H9 (cell line): ENCODE measurements around the gene PAXX. TPM values are rescaled to one million over a fixed set of nuclear protein-coding genes. Genes with fewer than 3 reads are reported as not detected.

ENCODE experiments used
- DNase-seq: peaks from one replicate; pipeline ENCODE4 v3.0.0-alpha.2; 2017
- H2AFZ ChIP-seq: one replicate; pipeline ENCODE4 v1.6.1; 2013; ENCODE audit warnings: mild to moderate bottlenecking, low read length, control low read depth, moderate library complexity
- H2AK5ac ChIP-seq: 2 replicates; pipeline ENCODE4 v1.6.1; 2013; ENCODE audit warnings: low read length, control low read depth, mixed read lengths; ENCODE audit not compliant: insufficient read length
- H2BK120ac ChIP-seq: one replicate; pipeline ENCODE4 v1.6.1; 2013; ENCODE audit warnings: low read depth, mild to moderate bottlenecking, low read length, control low read depth, inconsistent platforms; ENCODE audit not compliant: poor library complexity, severe bottlenecking
- H2BK12ac ChIP-seq: 2 replicates; pipeline ENCODE4 v1.6.1; 2013; ENCODE audit warnings: low read length, control low read depth, mixed read lengths, low read depth; ENCODE audit not compliant: insufficient read length
- H2BK15ac ChIP-seq: 2 replicates; pipeline ENCODE4 v1.6.1; 2013; ENCODE audit warnings: low read depth, low read length, control low read depth
- H2BK20ac ChIP-seq: one replicate; pipeline ENCODE4 v1.6.1; 2013; ENCODE audit warnings: low read depth, mild to moderate bottlenecking, low read length, control low read depth, inconsistent platforms; ENCODE audit not compliant: poor library complexity, severe bottlenecking
- H2BK5ac ChIP-seq: 2 replicates; pipeline ENCODE4 v1.6.1; 2013; ENCODE audit warnings: low read length, control low read depth, mixed read lengths; ENCODE audit not compliant: insufficient read length
- H3K14ac ChIP-seq: 2 replicates; pipeline ENCODE4 v1.6.1; 2013; ENCODE audit warnings: low read length, control low read depth; ENCODE audit not compliant: insufficient read depth
- H3K18ac ChIP-seq: 2 replicates; pipeline ENCODE4 v1.6.1; 2013; ENCODE audit warnings: low read depth, mild to moderate bottlenecking, mixed read lengths, low read length, control low read depth; ENCODE audit not compliant: insufficient read length
- H3K23ac ChIP-seq: 2 replicates; pipeline ENCODE4 v1.6.1; 2013; ENCODE audit warnings: low read length, control low read depth, mixed read lengths, low read depth; ENCODE audit not compliant: insufficient read length
- H3K23me2 ChIP-seq: 2 replicates; pipeline ENCODE4 v1.6.1; 2013; ENCODE audit warnings: low read depth, mild to moderate bottlenecking, mixed read lengths, low read length, control low read depth; ENCODE audit not compliant: insufficient read length, poor library complexity, severe bottlenecking
- H3K27ac ChIP-seq: 2 replicates; pipeline ENCODE4 v1.5.1; 2013; ENCODE audit warnings: low read length, control low read depth, mixed read lengths, low read depth; ENCODE audit not compliant: insufficient read length
- H3K27me3 ChIP-seq: 2 replicates; pipeline ENCODE4 v1.6.1; 2013; ENCODE audit warnings: low read length, control low read depth, inconsistent platforms; ENCODE audit not compliant: insufficient read depth
- H3K4ac ChIP-seq: 2 replicates; pipeline ENCODE4 v1.6.1; 2013; ENCODE audit warnings: low read depth, mild to moderate bottlenecking, control low read depth, inconsistent platforms, low read length, moderate library complexity
- H3K4me1 ChIP-seq: 2 replicates; pipeline ENCODE4 v1.6.1; 2013; ENCODE audit warnings: low read length, control low read depth, inconsistent platforms; ENCODE audit not compliant: insufficient read depth
- H3K4me2 ChIP-seq: 2 replicates; pipeline ENCODE4 v1.6.1; 2013; ENCODE audit warnings: low read length, control low read depth, mixed read lengths; ENCODE audit not compliant: insufficient read length, insufficient read depth
- H3K56ac ChIP-seq: 2 replicates; pipeline ENCODE4 v1.6.1; 2013; ENCODE audit warnings: low read depth, mild to moderate bottlenecking, mixed read lengths, low read length, control low read depth; ENCODE audit not compliant: insufficient read length
- H3K79me1 ChIP-seq: 2 replicates; pipeline ENCODE4 v1.6.1; 2013; ENCODE audit warnings: low read depth, mild to moderate bottlenecking, moderate library complexity, low read length, control low read depth, inconsistent platforms; ENCODE audit not compliant: insufficient read depth, poor library complexity, severe bottlenecking
- H3K79me2 ChIP-seq: 2 replicates; pipeline ENCODE4 v1.6.1; 2013; ENCODE audit warnings: low read length, control low read depth, inconsistent platforms; ENCODE audit not compliant: insufficient read depth
- H3K9ac ChIP-seq: 2 replicates; pipeline ENCODE4 v1.6.1; 2013; ENCODE audit warnings: low read length, control low read depth, mixed read lengths; ENCODE audit not compliant: insufficient read length; ENCODE audit errors: extremely low read depth
- H3K9me3 ChIP-seq: one replicate; pipeline ENCODE4 v1.6.1; 2013; ENCODE audit warnings: low read depth, low read length, inconsistent platforms; ENCODE audit not compliant: control insufficient read depth
- H3T11ph ChIP-seq: one replicate; pipeline ENCODE4 v1.6.1; 2013; ENCODE audit warnings: mild to moderate bottlenecking, low read length, control low read depth, inconsistent platforms
- H4K20me1 ChIP-seq: one replicate; pipeline ENCODE4 v1.6.1; 2013; ENCODE audit not compliant: control insufficient read depth, insufficient read length, insufficient read depth
- H4K5ac ChIP-seq: 2 replicates; pipeline ENCODE4 v1.6.1; 2013; ENCODE audit warnings: low read depth, mild to moderate bottlenecking, mixed read lengths, low read length, control low read depth; ENCODE audit not compliant: insufficient read length
- H4K8ac ChIP-seq: replicated peaks from 2 replicates; pipeline ENCODE4 v1.6.1; 2013; ENCODE audit warnings: low read length, control low read depth, mixed read lengths, low read depth; ENCODE audit not compliant: insufficient read length
- H4K91ac ChIP-seq: 2 replicates; pipeline ENCODE4 v1.6.1; 2013; ENCODE audit warnings: low read depth, mild to moderate bottlenecking, moderate library complexity, mixed read lengths, low read length, control low read depth; ENCODE audit not compliant: insufficient read length
- H3K27ac Mint-ChIP-seq, 3 experiments: 2 replicates in 2 of 3; 3 replicates in 1 of 3; pipeline ENCODE4 v1.8.0; 2020 to 2021; ENCODE audit warnings: mixed read lengths in 3 of 3, mild to moderate bottlenecking in 1 of 3, moderate library complexity in 1 of 3
- H3K27me3 Mint-ChIP-seq: 2 replicates; pipeline ENCODE4 v1.8.0; 2021; ENCODE audit warnings: low read depth, mild to moderate bottlenecking, moderate library complexity, mixed read lengths
- H3K36me3 Mint-ChIP-seq, 3 experiments: 2 replicates in 2 of 3; 3 replicates in 1 of 3; pipeline ENCODE4 v1.8.0; 2020 to 2021; ENCODE audit warnings: low read depth in 3 of 3, mixed read lengths in 3 of 3; ENCODE audit not compliant: insufficient read depth in 1 of 3
- H3K4me1 Mint-ChIP-seq, 2 experiments: 2 replicates each; pipeline ENCODE4 v1.8.0; 2020; ENCODE audit warnings: mixed read lengths in 2 of 2
- H3K4me3 Mint-ChIP-seq, 2 experiments: 2 replicates in 1 of 2; 3 replicates in 1 of 2; pipeline ENCODE4 v1.8.0; 2020 to 2021; ENCODE audit warnings: mild to moderate bottlenecking in 2 of 2, mixed read lengths in 2 of 2, moderate library complexity in 1 of 2
- H3K9me3 Mint-ChIP-seq, 2 experiments: 2 replicates in 1 of 2; 3 replicates in 1 of 2; pipeline ENCODE4 v1.8.0; 2020; ENCODE audit warnings: mild to moderate bottlenecking in 2 of 2, mixed read lengths in 2 of 2, moderate library complexity in 1 of 2
- CTCF ChIP-seq: fragments of 200-600 bp; sonication (generic); conservative IDR thresholded peaks from 3 replicates; pipeline ENCODE4 v1.8.0; 2021; ENCODE audit warnings: antibody characterized with exemption, mild to moderate bottlenecking
- WGBS: extraction: QIAGEN DNeasy Blood & Tissue Kit; methylation state at CpG from one replicate; pipeline ENCODE4 v1.1.7; 2013; ENCODE audit warnings: missing lambda C conversion rate, low lambda C conversion rate, mixed read lengths; ENCODE audit not compliant: insufficient read length; ENCODE audit errors: extremely low coverage; 5-methylcytosine and 5-hydroxymethylcytosine counted together
- total RNA-seq: library from RNA; stranded (reverse); gene quantifications from 2 replicates; pipeline ENCODE4 v1.2.1, GENCODE V29; 2021

PAXX gene
- total RNA-seq, 1 experiment from 2014 or later: 51.2 TPM

GRCh38 chr9:137034709-137035506 is 42.7 kb downstream of the PAXX start:
- H3K4ac ChIP-seq: no peak overlapping the region
- H3K79me1 ChIP-seq: no peaks in the 10 kb centered on the region
- no peak overlapping the region for H3K27ac ChIP-seq
- no peak overlapping the region for H3K14ac ChIP-seq
- H2BK12ac ChIP-seq: no peak overlapping the region
- Mint-ChIP-seq H3K9me3 (no peaks in the 10 kb centered on the region), H3K4me1 (no peaks in the 10 kb centered on the region; a peak in 1 of 4 replicates), H3K27me3 (peaks cover 19% of the 10 kb centered on the region), H3K4me3 (no peak overlapping the region), H3K27ac (no peak overlapping the region), H3K36me3 (peaks cover 0 to 12% (median 5%) of the 10 kb centered on the region in 3 experiments; a peak in 5 of 7 replicates)
- no CpG with 5 or more reads among the region's 24 CpGs for WGBS
- H3K23me2 ChIP-seq: no peaks in the 10 kb centered on the region
- H2AFZ ChIP-seq: no peak overlapping the region
- no peak overlapping the region for H2BK15ac ChIP-seq
- H2AK5ac ChIP-seq: no peak overlapping the region
- no peak overlapping the region for H3K56ac ChIP-seq
- no peaks in the 10 kb centered on the region for H3K27me3 ChIP-seq
- H3K18ac ChIP-seq: no peak overlapping the region
- peak; percentile 93 for TF ChIP-seq CTCF
- no peaks in the 10 kb centered on the region for H3K79me2 ChIP-seq
- H3K23ac ChIP-seq: no peak overlapping the region
- H3K4me2 ChIP-seq: no peak overlapping the region
- H2BK5ac ChIP-seq: no peak overlapping the region
- no peak overlapping the region for H3K9ac ChIP-seq
- peak; percentile 91 for DNase-seq
- no peak overlapping the region for H4K8ac ChIP-seq
- no peak overlapping the region for H4K91ac ChIP-seq
- H3T11ph ChIP-seq: no peak overlapping the region
- no peak overlapping the region for H4K5ac ChIP-seq
- H3K9me3 ChIP-seq: no peaks in the 10 kb centered on the region
- no peak overlapping the region for H2BK20ac ChIP-seq
- H3K4me1 ChIP-seq: no peaks in the 10 kb centered on the region
- H2BK120ac ChIP-seq: no peak overlapping the region
- H4K20me1 ChIP-seq: no peaks in the 10 kb centered on the region
